Measurements from ENCODE around the gene NTF4. TPM values are rescaled to one million over a fixed set of nuclear protein-coding genes. Genes with fewer than 3 reads are reported as not detected.

Gene NTF4
- total RNA-seq, 1 donor: not detected

DNA sequence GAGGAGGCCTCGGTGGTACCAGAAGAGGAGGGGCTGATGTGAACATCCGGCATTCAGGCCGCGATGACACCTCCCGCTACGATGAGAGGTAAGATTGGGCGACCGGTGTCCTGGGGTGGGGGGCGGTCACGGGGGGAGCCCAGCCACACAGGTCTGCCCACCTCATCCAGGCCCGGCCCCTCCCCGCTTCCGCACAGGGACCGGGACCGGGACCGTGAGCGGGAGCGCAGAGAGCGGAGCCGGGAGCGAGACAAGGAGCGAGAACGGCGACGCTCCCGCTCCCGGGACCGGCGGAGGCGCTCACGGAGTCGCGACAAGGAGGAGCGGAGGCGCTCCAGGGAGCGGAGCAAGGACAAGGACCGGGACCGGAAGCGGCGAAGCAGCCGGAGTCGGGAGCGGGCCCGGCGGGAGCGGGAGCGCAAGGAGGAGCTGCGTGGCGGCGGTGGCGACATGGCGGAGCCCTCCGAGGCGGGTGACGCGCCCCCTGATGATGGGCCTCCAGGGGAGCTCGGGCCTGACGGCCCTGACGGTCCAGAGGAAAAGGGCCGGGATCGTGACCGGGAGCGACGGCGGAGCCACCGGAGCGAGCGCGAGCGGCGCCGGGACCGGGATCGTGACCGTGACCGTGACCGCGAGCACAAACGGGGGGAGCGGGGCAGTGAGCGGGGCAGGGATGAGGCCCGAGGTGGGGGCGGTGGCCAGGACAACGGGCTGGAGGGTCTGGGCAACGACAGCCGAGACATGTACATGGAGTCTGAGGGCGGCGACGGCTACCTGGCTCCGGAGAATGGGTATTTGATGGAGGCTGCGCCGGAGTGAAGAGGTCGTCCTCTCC is 43.2 kb upstream of the NTF4 start:
- DNase-seq (ENCODE audit: low read depth): no peak
- TF ChIP-seq, protein P1, sequence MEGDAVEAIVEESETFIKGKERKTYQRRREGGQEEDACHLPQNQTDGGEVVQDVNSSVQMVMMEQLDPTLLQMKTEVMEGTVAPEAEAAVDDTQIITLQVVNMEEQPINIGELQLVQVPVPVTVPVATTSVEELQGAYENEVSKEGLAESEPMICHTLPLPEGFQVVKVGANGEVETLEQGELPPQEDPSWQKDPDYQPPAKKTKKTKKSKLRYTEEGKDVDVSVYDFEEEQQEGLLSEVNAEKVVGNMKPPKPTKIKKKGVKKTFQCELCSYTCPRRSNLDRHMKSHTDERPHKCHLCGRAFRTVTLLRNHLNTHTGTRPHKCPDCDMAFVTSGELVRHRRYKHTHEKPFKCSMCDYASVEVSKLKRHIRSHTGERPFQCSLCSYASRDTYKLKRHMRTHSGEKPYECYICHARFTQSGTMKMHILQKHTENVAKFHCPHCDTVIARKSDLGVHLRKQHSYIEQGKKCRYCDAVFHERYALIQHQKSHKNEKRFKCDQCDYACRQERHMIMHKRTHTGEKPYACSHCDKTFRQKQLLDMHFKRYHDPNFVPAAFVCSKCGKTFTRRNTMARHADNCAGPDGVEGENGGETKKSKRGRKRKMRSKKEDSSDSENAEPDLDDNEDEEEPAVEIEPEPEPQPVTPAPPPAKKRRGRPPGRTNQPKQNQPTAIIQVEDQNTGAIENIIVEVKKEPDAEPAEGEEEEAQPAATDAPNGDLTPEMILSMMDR (IDR thresholded peaks at IDR 0.05; ENCODE audit: insufficient read depth, low read depth, low read length): no peak
- no peak overlapping the region for H3K4me3 ChIP-seq (ENCODE audit: low read depth, low read length)

DNA sequence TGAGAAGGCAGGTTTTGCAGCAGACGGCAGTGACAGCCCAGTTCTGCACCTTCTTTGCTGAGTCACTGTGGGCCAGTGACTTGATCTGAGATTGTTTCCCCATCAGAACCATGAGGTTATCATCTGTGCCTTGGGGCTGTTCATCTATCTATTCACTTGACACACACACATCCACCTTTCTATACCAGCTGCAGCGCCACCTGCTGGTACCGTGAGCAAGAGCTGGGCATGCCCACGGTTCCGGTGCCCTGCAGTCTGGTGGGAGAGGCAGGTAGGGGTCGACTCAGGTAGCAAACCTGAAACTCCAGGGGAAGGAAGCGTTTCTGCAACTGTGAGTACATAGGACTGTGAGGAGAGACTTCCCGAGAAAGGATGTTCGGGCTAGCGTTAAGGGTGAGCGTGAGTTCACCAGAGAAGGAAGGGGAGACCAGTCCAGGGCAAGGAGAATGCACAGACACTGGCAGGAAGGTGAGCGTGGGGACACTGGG is 42.1 kb upstream of the NTF4 start:
- peak; percentile 51 for DNase-seq (ENCODE audit: low read depth)
- TF ChIP-seq, protein P1 (IDR thresholded peaks at IDR 0.05; ENCODE audit: insufficient read depth, low read depth, low read length): peak; percentile 88
- no peak overlapping the region for H3K4me3 ChIP-seq (ENCODE audit: low read depth, low read length)

DNA sequence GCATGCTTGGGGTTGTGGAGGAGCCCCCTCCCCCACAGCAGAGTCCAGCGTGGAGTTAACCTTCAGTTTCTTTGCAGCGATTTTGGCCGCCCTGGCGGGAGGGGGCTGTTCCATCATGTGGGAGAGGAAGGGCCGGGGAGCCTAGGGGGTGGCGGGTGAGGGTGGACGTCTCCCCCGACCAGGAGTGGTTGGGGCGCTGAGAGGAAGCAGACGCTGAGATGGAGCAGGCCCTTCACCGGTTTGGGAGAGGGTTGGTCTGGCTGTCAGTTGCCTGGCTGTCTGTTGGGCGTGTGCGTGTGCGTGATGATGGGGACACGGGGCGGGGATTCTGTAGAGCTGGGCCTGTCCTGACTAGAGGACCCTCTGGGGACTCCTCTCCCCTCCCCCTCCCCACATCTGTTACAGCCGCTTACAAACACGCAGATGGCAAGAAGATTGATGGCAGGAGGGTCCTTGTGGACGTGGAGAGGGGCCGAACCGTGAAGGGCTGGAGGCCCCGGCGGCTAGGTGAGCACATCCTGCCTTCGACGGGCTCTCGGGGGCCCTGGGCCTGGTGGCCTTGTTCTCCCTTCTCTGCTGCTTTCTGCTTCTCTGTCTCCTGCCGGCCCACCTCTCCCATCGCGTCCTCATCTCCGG is 39.7 kb upstream of the NTF4 start:
- no peak overlapping the region for H3K4me3 ChIP-seq (ENCODE audit: low read depth, low read length)
- no peak for DNase-seq (ENCODE audit: low read depth)
- TF ChIP-seq, protein P1 (IDR thresholded peaks at IDR 0.05; ENCODE audit: insufficient read depth, low read depth, low read length): no peak

DNA sequence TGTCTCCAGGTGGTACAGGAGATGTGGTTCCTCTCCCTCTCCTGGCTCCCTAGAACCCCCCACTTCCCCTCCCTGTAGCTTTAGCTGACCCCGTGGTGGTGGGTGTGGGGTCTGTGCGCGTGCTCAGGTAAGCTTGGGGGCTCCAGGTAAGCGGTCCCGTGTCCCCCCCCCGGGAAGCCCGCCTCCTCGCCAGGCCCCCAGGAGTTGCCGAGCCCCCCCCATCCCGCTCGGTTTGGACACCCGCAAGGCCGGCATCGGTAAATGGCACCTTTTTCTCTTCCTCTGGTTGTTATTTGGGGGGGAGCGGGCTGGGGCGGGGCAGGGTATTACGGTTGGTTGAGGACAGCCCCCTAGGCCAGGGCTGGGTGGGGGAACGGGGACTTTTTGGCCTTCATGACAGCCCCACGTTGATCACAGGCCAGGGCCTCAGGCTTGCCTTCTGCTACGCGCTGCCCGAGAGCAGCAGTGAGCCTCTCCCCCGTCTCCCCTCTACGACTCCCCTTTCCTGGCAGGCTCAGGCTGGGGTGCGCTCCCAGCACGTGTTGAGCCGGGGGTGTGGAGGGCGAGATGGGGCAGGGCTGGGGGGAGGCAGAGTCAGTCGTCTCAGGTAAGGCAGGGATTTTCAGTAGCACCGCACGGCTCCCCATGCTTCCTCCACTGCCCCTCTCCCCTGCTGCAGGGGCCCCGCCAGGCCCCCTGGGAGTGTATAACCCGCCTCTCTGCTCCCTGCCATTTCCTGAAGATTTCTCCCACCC is 38.9 kb upstream of the NTF4 start:
- TF ChIP-seq, protein P1 (IDR thresholded peaks at IDR 0.05; ENCODE audit: insufficient read depth, low read depth, low read length): no peak
- no peak overlapping the region for H3K4me3 ChIP-seq (ENCODE audit: low read depth, low read length)
- no peak for DNase-seq (ENCODE audit: low read depth)

DNA sequence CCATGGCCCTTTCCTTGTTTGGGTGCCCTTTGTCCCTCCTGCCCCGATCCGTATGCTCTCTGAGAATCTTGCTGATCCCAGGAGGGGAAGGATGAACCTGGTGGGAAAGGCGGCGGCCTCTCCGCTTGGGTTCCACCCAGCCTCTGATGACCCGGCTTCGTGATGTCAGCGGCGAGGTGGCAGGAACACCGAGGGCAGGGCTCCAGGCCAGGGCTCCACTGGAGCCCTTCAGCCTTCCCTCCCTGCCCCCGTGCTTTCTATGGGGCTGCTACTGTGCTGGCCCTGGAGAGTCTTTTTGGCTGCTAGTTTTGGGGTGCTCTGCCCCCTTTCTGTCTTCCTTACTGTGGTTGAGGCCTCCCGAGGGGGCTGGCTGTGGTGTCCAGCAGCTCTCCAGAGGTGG is 37.7 kb upstream of the NTF4 start:
- H3K4me3 ChIP-seq (ENCODE audit: low read depth, low read length): no peak overlapping the region
- no peak for DNase-seq (ENCODE audit: low read depth)
- TF ChIP-seq, protein P1 (IDR thresholded peaks at IDR 0.05; ENCODE audit: insufficient read depth, low read depth, low read length): no peak

DNA sequence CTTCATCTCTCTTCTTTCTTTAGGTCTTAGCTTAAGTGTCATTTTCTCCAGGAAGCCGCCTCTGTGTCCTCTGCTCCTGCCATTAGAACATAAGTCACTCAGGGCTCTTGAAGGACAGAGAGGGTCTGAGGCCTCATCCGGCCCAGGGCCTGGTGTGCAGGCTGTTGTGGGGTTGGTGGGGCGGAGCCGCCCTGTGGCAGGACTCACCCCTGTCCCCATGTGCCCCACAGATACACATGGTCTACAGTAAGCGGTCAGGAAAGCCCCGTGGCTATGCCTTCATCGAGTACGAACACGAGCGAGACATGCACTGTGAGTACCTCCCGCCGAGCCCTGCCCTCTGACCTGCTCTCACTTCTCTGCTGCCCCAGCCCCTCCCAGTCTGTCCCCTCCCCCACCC is 36.5 kb upstream of the NTF4 start:
- TF ChIP-seq, protein P1 (IDR thresholded peaks at IDR 0.05; ENCODE audit: insufficient read depth, low read depth, low read length): no peak
- no peak overlapping the region for H3K4me3 ChIP-seq (ENCODE audit: low read depth, low read length)
- DNase-seq (ENCODE audit: low read depth): no peak
